ENCODE data around the gene NR5A2.

The NR5A2 gene

DNA sequence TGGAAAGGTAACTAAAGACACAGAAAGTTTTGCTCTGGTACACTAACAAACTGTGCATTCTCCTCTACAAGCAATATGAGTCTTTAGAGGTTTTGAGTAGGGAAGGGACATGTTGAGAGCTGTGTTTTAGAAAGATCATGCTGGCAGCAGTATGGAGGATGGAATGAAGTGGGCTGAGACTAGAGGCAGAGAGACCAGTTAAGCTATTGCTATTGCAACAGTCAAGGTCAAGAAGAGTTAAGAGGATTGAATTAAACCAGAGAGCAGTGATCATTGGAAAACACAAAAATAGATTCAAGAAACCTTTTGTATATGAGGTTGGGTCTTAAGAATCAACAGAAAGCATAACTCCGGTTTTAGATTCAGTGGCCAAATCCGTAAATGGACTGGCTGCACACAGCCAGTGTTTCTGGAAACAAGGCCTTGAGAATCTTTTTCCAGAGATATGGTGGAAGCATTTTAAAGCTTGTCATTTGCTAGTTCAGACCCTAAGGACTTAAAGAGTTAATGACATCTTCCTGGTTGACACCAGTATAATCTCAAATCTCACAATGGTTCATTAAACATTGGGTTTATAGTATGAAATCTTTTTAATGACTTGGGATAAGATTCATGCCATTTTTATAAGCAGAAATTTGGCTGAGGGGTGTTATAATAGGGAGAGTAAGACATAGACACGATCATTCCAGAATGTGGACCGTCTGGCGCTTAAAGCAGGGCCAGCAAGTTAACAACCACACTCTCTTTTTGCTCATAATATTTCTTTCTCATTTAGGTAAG lies 177.9 kb downstream of the NR5A2 start:
- no peak for DNase-seq (ENCODE audit: low read depth)

DNA sequence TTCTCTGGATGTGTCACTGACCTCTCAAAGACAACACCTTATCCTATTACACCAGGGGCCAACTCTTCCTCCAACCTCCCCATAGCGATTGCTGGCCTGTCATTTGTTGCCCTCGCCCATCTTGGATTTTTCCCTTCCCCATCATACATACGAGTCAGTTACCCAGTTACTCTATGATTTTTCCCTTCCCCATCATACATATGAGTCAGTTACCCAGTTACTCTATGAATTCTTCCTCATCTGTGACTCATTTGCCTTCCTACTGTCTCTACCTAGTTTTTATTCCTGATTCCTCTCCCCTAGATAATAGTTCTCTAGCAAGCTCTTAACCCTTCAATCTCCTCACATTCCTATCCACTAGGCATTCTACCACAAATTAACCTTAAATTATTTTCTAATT lies 178.8 kb downstream of the NR5A2 start:
- no peak for DNase-seq (ENCODE audit: low read depth)

DNA sequence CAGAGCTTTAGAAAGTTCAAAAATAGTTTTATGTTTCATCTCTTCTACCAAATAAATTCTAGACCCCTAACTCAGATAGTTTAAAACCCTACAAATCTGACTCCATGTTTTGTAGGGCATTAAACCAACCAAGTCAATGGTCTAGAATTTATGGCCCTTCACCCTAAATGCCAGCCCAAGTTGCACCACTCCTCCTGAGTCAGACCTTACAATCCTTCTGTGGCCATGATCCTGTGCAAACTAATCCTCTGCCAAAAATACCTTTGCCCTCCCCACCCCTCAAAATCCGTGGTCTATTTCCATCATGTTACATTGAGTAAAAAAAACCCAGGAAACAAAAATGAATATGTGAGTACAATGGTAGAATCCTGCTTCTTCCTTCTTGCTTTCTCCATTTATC lies 179.3 kb downstream of the NR5A2 start:
- no peak for DNase-seq (ENCODE audit: low read depth)

DNA sequence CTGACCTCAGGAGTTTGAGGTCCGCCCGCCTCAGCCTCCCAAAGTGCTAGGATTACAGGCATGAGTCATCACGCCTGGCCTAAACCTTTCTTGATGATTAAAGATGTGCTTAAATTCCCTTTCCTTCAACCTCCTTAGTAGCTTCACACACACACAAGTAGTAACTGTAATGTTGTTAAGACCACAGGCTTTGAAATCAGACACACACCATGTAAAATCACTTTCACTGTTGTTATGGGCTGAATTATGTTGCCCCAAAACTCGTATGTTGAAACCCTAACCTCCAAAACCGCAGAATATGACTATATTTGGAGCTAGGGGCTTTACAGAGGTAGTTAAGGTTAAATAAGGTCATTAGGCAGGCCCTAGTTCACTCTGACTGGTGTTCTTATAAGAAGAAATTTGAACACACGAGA lies 180.2 kb downstream of the NR5A2 start:
- no peak for DNase-seq (ENCODE audit: low read depth)

DNA sequence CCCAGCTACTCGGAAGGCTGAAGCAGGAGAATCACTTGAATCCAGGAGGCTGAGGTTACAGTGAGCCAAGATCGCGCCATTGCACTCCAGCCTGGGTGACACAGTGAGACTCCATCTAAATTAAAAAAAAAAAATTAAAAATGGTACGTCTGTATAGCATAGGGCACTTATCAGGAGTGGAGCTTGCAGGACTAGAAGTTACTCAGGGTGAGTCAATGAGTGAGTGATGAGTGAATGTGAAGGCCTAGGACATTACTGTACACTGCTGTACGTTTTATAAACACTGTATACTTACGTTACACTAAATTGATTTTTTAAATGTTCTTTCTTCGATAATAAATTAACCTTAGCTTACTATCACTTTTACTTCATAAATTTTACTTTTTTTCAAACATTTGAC lies 183.6 kb downstream of the NR5A2 start:
- no peak for DNase-seq (ENCODE audit: low read depth)

DNA sequence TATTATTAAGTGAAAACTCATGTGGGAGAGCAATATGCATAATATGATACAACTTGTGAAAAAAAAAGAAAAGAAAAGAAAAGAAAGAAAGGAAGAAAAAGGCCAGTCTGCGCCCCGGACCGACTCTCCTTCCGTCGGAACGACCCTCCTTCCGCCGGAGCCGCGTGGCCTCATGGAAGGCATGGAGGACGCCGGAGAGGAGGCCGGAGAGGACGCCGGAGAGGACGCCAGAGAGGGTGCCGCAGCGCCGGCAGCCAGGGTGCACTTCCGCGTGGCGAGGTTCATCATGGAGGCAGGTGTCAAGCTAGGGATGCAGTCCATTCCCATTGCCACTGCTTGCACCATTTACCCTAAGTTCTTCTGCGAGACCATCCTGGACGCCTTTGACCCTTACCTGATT lies 185.9 kb downstream of the NR5A2 start:
- no peak for DNase-seq (ENCODE audit: low read depth)

DNA sequence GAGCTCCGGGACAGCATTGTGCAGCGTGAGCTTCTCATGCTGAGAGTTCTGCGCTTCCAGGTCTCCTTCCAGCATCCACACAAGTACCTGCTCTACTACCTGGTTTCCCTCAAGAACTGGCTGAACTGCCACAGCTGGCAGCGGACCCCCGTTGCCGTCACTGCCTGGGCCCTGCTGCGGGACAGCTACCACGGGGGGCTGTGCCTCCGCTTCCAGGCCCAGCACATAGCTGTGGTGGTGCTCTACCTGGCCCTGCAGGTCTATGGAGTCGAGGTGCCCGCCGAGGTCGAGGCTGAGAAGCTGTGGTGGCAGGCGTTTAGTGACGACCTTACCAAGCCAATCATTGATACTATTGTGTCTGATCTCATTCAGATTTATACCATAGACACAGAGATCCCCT lies 186.4 kb downstream of the NR5A2 start:
- no peak for DNase-seq (ENCODE audit: low read depth)

DNA sequence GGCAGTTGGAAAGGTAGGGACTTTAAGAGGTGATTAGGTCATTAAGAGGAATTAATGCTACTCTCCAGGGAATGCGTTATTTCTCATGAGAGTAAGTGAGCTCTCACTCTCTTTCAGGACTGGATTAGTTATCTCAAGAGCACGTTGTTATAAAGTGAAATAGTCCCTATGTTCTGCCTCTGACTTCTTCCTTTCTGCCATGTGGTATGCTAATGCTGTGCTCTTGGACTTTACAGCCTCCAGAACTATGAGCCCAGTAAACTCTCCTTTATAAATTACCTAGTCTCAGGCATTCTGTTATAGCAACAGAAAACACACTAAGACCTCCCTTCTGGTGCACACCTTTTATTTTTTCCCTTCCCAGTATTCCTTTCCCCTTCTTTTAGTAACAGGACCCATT lies 187.8 kb downstream of the NR5A2 start:
- no peak for DNase-seq (ENCODE audit: low read depth)

DNA sequence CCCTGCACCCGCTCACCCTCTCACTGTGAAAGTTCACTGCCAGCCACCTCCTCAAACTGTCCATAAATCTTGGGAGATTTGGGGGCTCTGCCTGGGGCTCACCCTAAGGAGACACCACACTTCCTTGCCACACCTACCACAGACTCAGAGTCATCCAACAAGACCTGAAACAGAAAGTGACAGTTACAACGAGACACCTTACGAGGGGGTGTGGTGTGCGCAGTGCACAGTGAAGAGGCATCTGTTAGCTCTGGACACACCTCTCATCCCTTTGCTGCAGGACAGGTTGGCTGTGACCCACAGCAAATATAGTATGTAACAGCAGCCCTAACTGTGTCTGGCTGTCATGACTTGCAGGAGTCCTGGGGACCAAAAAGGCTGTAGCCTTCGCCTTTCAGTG lies 190.2 kb downstream of the NR5A2 start:
- no peak for DNase-seq (ENCODE audit: low read depth)

DNA sequence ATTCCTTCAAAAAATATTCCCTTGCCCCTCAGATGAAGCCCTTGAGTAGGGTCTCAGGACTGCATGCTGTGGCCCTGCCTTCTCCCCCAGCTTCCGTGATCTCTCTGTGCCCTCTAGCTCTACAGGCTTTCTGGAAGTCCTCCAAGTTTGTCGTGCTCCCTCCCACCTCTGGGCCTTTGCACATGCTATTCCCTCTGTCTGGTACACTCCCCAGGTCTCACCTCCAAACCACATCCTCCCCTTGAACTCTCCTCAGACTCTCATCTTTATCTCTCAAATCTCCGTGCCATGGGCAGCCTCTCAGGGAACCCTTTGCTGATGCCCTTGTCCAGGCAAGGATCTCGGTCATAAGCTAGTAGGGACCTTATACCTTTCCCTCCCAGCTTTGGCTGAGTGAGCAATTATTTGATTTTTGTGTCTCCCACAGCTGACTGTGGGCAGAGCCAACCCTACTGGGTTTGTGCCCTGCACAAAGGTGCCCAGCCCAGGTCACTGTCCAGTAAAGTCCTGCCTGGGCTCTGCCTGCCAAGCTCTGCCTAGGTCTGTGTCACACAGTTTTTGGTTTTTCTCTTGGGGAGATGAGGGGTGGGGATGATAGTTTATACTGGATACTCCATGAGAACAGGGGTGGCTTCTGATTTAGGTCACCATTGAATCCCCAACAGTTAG lies 194.2 kb downstream of the NR5A2 start:
- DNase-seq (ENCODE audit: low read depth), result no peak

- DNase-seq (ENCODE audit: low read depth), result no peak
These were observed 195.7 kb downstream of the NR5A2 start for GRCh38 chr1:200223207-200223606.

DNA sequence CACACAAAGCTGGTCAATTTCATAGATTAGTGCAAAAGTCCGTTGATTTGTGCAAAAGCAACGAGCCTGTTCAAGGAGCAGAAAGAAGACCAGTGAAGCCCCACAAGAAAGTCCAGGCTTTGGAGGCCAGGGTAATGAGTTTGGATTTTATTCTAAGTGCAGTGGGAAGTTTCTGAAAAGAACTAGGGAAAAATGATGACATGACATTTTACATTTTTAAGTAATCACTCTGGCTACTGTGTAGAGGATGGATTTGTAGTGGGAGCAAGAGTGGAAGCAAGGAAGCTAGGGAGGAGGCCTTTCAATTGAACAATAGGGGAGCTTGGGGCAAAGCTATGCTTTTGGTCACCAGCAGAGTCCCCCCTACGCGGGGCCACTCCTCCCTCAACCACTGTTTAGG lies 196.1 kb downstream of the NR5A2 start:
- DNase-seq (ENCODE audit: low read depth), result no peak

DNA sequence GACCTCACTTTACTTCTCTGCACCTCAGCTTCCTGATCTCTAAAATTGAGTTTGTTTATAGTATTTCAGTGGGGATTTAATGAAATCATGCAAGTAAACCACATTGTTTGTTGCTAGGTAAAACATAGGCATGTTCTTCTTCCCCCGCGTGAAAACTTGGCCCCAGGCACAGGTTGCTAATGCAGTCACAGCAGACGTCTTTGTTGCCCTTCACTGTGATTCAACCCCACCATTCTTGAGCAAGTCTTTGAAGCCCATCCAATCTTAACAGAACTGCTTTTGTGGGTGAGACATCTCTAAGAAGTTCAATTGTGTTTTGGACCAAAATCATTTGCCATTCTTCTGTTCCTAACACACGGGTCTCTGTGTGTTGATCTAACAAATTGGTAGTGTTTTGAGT lies 196.8 kb downstream of the NR5A2 start:
- no peak for DNase-seq (ENCODE audit: low read depth)

DNA sequence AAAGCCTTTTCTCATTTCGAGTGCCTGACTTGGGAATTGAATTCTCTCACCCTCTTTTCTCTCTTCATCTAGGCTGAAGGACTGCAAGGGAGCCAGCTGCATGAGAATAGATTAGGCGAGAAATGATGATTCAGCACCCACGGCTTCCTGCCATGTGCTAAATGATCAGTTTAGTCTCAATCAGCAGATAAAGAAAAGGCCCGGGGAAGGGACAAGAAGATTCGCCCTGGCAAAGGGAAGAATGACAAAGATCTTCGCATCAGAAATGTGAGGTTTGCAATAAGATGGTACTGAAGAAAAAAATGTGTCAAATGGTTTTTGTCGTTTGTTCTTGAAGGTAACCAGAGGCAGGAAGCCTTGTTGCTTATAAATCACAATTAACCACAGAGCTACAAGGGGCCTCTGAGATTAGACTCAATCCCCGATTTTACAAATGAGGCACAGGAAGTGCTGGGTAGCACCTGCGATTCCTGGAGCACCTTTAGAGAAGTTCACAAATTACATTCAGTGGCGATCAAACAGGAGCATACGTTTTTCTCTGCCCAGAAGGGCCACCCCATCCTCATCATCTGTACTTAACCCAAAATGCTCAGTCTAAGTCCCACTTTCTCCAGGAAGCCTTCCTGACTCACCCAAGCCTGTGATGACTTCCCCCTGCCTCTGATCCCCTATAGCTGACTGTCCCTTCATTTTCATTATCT lies 198.9 kb downstream of the NR5A2 start:
- DNase-seq (ENCODE audit: low read depth), result peak; percentile 72

- DNase-seq (ENCODE audit: low read depth), result no peak
These were observed 199.4 kb downstream of the NR5A2 start for GRCh38 chr1:200226969-200227303.
